Mucosa of descending colon (tissue), 3 donors: ENCODE results near the gene UGT2B11. TPM values are rescaled to one million over a fixed set of nuclear protein-coding genes. Genes with fewer than 3 reads are reported as not detected.
"Not testable (repeated sequence)": the region's sequence is repeated elsewhere in the genome, so short reads cannot be mapped to it uniquely, and the experiment has no call there.

Experiments
- ATAC-seq: fragments of 200-7000 bp; cut with Tn5 transposase; one replicate; pipeline ENCODE4 v1.9.1; 2020; ENCODE audit warnings: mild to moderate bottlenecking, moderate library complexity
- DNase-seq, 3 donors: peaks; one replicate each; pipeline ENCODE4 v3.0.0-alpha.2; 2020
- H3K36me3 ChIP-seq: fragments of 200-600 bp; one replicate; pipeline ENCODE4 v1.8.0; 2021; ENCODE audit warnings: low read depth, mild to moderate bottlenecking
- H3K4me1 ChIP-seq: fragments of 200-600 bp; one replicate; pipeline ENCODE4 v1.8.0; 2021; ENCODE audit warnings: low read depth, mild to moderate bottlenecking
- H3K4me3 ChIP-seq: fragments of 200-600 bp; one replicate; pipeline ENCODE4 v1.8.0; 2021; ENCODE audit warnings: mild to moderate bottlenecking
- H3K9me3 ChIP-seq: fragments of 200-600 bp; one replicate; pipeline ENCODE4 v1.8.0; 2021; ENCODE audit warnings: mild to moderate bottlenecking
- CTCF ChIP-seq: fragments of 200-600 bp; IDR thresholded peaks from one replicate; pipeline ENCODE4 v1.8.0; 2022; ENCODE audit warnings: antibody characterized with exemption, mild to moderate bottlenecking
- intact Hi-C, 2 donors: fragments of 100-400 bp; cut with DNase I in 1 of 2; cut with micrococcal nuclease in 1 of 2; formaldehyde crosslinking; loops; one replicate each; pipeline versions ENCODE4 v1.11.0 to v1.11.1; 2022; cut with DNase I, micrococcal nuclease
- total RNA-seq, 3 donors: library from RNA; stranded (reverse); fragmentation: NEBNext Ultra II Directional in 2 of 3; extraction: Animal tissue kit (Norgen Biotek cat#: 25700) in 2 of 3; gene quantifications; one replicate each; pipeline versions ENCODE4 v1.2.1 to v1.2.4, GENCODE V29; 2021 to 2023
- donor health status: DM: no; HTN: no; CAD: no; lungs with moderate emphysema.
- donor health status: DM: no; HTN: no; CAD: no.
- donor health status: DM: no; HTN: yes; CAD: no.

UGT2B11 gene
- total RNA-seq, 3 donors from 2014 or later = 0.13 to 0.26 TPM; not detected in 1

GRCh38 chr4:69179817-69180216, 34.7 kb downstream of the UGT2B11 start:
- H3K36me3 ChIP-seq, H3K9me3 ChIP-seq, DNase-seq, H3K4me3 ChIP-seq, ATAC-seq, H3K4me1 ChIP-seq, intact Hi-C loops: not testable (repeated sequence)

GRCh38 chr4:69178751-69179205, 35.8 kb downstream of the UGT2B11 start:
- DNase-seq, H3K36me3 ChIP-seq, H3K4me3 ChIP-seq, H3K9me3 ChIP-seq, intact Hi-C loops, H3K4me1 ChIP-seq, ATAC-seq: not testable (repeated sequence)

- H3K4me1 ChIP-seq, H3K9me3 ChIP-seq, intact Hi-C loops, H3K36me3 ChIP-seq, H3K4me3 ChIP-seq: not testable (repeated sequence)
- peak; percentile 88 for ATAC-seq
- peak in 2 of 3 donors; percentile 21 to 84 for DNase-seq
- peak; percentile 28 for TF ChIP-seq CTCF
Observed at GRCh38 chr4:69170233-69171134, 44.1 kb downstream of the UGT2B11 start.

GRCh38 chr4:69169171-69169570, 45.4 kb downstream of the UGT2B11 start:
- H3K36me3 ChIP-seq, ATAC-seq, DNase-seq, H3K4me1 ChIP-seq, H3K4me3 ChIP-seq, H3K9me3 ChIP-seq: not testable (repeated sequence)
- intact Hi-C loops = loop anchor here in 1 of 2 donors (5.0 kb wide), 1 partner anchor 672 kb away; no protein-coding TSS in a partner anchor

- intact Hi-C loops = loop anchor here in 1 of 2 donors (5.0 kb wide), 1 partner anchor 670 kb away; no protein-coding TSS in a partner anchor
- no peak overlapping the region for H3K4me3 ChIP-seq
- H3K36me3 ChIP-seq = no peaks in the 10 kb centered on the region
- no peaks in the 10 kb centered on the region for H3K9me3 ChIP-seq
- ATAC-seq (no peak), DNase-seq (no peak)
- TF ChIP-seq CTCF = no peak
- H3K4me1 ChIP-seq = no peaks in the 10 kb centered on the region
Observed at GRCh38 chr4:69167300-69167699, 47.2 kb downstream of the UGT2B11 start.

GRCh38 chr4:69166376-69166775, 48.2 kb downstream of the UGT2B11 start:
- DNase-seq = peak in 1 of 3 donors; percentile 38
- H3K4me1 ChIP-seq, H3K9me3 ChIP-seq, H3K36me3 ChIP-seq, H3K4me3 ChIP-seq: not testable (repeated sequence)
- peak; percentile 93 for ATAC-seq
- intact Hi-C loops = loop anchor here in 1 of 2 donors (5.0 kb wide), 1 partner anchor 669 kb away; no protein-coding TSS in a partner anchor

- not testable (repeated sequence) for ATAC-seq, H3K4me3 ChIP-seq
- intact Hi-C loops = loop anchor here in 1 of 2 donors (5.0 kb wide), 1 partner anchor 668 kb away; no protein-coding TSS in a partner anchor
Observed at GRCh38 chr4:69165707-69166106, 48.8 kb downstream of the UGT2B11 start.

GRCh38 chr4:69156913-69157312, 57.6 kb downstream of the UGT2B11 start:
- ATAC-seq (peak; percentile 38), DNase-seq (peak in 1 of 3 donors; percentile 5)
- no peaks in the 10 kb centered on the region for H3K4me1 ChIP-seq
- H3K36me3 ChIP-seq = no peaks in the 10 kb centered on the region
- no peaks in the 10 kb centered on the region for H3K9me3 ChIP-seq
- intact Hi-C loops = no loop called here
- no peak for TF ChIP-seq CTCF
- no peak overlapping the region for H3K4me3 ChIP-seq

More at GRCh38 chr4:69165707-69166106, 48.8 kb downstream of the UGT2B11 start:
- H3K36me3 ChIP-seq, H3K9me3 ChIP-seq, H3K4me1 ChIP-seq, DNase-seq: not testable (repeated sequence)
